GM21528 (cell line): ENCODE results near the gene MAPK4.
"Not testable (repeated sequence)": the region's sequence is repeated elsewhere in the genome, so short reads cannot be mapped to it uniquely, and the experiment has no call there.

Source experiments
- ATAC-seq: cut with Tn5 transposase; IDR thresholded peaks from one replicate; pipeline ENCODE4 v1.9.1; 2021; ENCODE audit warnings: mild to moderate bottlenecking, moderate library complexity; ENCODE audit not compliant: unreplicated experiment, low FRiP score

The MAPK4 gene

GRCh38 chr18:50573196-50573595, 13.3 kb downstream of the MAPK4 start:
- ATAC-seq, result not testable (repeated sequence)

DNA sequence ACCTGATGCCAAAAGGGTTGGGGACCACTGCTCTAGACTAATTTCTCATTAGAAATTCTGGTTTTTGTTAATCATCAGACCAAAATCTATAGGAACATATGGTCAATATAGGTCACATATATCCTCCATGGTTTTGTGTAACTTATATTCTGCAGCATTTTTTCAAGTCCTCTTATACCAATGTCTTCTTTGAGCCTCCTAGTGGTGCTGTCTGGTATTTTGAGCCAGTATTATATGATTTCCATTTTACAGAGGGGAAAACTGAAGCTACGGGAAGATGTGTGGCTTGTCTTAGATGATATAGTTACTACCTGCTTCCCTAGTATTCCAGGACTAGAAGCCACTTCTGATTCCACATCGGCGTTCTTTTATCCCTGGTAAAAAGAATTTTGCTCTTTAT, 13.8 kb downstream of the MAPK4 start:
- no peak for ATAC-seq

GRCh38 chr18:50578030-50578429, 18.1 kb downstream of the MAPK4 start:
- no peak for ATAC-seq

DNA sequence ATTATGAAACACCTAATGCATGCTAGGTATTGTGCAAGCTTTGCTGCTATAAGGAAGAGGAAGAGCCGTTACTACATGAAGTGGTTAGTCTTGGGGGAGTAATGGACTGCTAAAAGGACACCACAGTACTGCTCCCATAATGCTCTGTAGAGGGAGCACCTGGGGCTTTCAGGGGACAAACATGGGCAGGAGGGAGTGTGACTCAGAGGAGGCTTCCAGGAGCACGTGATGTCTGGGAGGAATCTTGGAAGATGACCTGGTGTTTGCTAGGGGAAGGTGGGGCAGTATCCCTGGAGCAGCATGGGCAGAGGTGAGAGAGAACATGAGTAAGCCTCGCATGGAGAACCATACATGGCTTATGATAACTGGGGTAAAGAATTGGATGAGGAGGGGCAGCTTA, 18.8 kb downstream of the MAPK4 start:
- ATAC-seq, result no peak

- no peak for ATAC-seq
Observed at GRCh38 chr18:50579061-50579774, 19.3 kb downstream of the MAPK4 start.

DNA sequence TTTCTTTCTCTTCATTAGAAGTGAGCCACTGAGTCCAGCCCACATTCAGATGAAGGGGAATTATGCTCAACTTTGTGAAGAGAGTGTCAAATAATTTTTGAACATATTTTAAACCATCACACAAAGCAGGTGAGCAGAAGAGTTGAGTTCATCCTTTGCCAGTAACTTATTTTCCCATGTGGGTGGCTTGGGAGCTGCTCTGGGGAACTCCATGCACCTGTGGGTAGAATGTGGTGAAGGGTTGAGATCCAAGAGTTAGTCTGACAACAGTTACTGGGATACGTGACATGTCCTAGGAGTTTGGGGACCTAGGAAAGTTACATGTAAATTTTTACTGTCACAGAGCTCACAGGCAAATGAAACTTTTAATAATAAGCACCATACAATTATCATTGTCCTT, 21.6 kb downstream of the MAPK4 start:
- ATAC-seq, result no peak

DNA sequence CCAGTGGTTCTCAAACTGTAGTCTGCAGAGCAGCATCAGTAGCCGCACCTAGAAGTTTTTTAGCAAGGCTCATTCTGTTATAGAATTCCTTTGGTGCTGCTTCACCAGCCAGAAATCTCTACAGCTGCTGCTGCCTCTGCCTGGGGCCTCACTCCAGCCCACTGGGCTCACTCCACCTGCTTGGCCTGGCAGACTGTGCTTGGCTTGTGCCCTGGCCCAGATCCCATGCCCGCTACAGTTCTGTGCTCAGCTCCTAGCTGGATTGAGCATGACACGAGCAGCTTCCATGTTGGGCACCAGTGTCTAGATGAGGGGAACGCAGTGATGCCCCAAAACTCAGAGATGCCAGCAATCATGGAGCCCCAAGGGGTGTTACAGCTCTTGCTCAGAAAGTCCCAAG, 22.6 kb downstream of the MAPK4 start:
- no peak for ATAC-seq

DNA sequence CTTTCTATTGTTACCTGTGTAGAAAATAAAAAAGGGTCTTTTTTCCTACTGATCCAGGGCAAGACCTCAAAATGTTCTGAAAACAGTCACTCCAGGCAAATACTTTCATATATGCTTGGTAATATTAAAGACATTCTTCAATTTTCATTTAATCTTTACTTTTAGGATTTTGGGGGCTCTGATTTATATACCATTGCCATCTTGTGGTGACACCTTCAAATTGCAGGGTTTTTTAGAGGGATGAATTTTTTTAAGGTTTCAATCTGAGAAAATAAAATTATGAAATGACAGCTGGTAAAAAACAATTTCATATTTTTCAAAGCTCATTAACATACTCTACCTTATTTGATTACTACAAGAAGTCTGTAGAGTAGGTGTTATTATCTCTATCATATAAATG, 26.8 kb downstream of the MAPK4 start:
- no peak for ATAC-seq

GRCh38 chr18:50590593-50590992, 30.7 kb downstream of the MAPK4 start:
- ATAC-seq, result no peak

GRCh38 chr18:50594012-50594411, 34.1 kb downstream of the MAPK4 start:
- no peak for ATAC-seq

DNA sequence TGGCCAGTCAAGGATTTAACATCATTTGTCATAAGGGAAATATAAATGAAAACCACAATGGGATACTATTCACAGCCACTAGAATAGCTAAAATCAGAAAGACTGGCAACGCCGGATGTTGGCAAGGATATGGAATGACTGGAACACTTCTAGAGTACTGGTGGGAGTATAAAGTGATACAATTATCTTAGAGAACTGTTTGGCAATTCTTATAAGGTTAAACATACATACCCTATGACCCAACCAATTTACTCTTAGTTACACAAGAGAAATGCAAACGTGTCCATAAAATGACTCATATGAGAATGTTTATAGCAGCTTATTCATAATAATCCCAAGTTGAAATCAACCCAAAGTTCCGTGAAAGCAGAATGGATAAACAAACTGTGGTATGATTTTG, 35.1 kb downstream of the MAPK4 start:
- ATAC-seq, result no peak

DNA sequence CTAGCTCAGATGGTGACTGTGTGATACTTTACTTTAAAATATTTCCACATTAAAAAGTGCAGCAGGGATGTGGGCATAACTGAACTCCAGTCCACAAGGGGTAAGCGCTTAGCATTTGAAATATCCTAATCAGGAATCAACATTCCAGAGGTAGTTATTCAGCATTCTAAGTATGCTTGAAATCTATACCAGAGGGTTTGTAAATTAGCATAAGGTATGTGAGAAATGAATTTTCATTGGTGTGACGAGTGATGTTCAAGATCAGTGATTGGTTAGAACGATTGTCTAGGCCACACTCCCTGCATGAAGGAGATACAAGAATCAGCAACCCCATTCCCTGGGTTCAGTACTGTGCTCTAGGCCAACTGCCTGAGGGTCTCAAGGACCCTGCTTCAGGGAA, 42.6 kb downstream of the MAPK4 start:
- no peak for ATAC-seq

- no peak for ATAC-seq
Observed at GRCh38 chr18:50606609-50607008, 46.7 kb downstream of the MAPK4 start.

GRCh38 chr18:50607378-50607926, 47.6 kb downstream of the MAPK4 start:
- no peak for ATAC-seq

DNA sequence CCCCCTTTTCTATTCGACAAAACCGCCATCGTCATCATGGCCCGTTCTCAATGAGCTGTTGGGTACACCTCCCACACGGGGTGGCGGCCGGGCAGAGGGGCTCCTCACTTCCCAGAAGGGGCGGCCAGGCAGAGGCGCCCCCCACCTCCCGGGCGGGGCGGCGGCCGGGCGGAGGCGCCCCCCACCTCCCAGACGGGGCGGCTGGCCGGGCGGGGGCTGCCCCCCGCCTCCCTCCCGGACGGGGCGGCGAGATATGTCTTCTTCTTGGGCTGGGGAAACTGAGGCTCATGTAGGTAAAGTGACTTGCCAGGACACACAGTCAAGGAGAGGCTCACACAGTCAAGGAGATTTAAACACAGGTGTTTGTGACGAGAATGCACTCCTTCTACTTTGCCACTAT, 49.3 kb downstream of the MAPK4 start:
- ATAC-seq, result not testable (repeated sequence)

- no peak for ATAC-seq
Observed at GRCh38 chr18:50610349-50610748, 50.5 kb downstream of the MAPK4 start.

GRCh38 chr18:50611529-50611941, 51.6 kb downstream of the MAPK4 start:
- no peak for ATAC-seq

GRCh38 chr18:50614838-50615237, 55.0 kb downstream of the MAPK4 start:
- ATAC-seq, result no peak

DNA sequence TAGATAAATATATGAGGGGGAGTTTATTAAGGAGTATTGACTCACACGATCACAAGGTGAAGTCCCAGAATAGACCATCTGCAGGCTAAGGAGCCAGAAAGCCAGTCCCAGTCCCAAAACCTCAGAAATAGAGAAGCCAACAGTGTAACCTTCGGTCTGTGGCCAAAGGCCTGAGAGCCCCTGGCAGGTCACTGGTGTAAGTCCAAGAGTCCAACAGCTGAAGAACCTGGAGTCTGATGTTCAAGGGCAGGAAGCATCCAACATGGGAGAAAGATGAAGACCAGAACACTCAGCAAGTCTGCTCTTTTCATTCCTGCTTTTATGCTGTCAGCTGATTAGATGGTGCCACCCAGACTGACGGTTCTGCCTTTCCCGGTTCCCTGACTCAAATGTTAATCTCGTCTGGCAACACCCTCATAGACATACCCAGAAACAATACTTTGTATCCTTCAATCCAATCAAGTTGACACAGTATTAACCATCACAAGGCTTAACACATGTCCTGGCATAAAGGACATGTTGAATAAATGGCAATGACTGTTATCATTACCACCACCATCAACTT, 56.7 kb downstream of the MAPK4 start:
- no peak for ATAC-seq

DNA sequence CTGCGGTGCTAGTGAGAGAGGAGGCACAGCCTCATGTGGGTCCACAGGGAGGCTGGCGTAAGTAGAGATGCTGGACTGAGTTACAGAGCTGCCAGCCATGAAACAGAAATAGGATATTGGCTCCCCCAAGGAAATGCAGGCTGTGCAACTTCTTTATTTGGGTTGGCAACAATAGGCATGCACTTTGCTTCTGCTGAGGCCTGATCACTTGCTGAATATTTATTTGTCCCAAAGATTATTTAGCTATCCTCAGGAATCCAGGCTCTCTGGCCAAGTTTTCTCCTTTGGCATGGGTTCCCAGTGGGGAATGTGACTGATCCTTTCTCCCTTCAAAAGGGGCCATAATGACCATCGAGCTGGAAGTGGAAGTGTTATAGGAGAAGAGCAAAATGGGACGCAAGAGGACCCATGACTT, 60.0 kb downstream of the MAPK4 start:
- no peak for ATAC-seq

- ATAC-seq, result no peak
Observed at GRCh38 chr18:50620319-50620718, 60.4 kb downstream of the MAPK4 start.

GRCh38 chr18:50621366-50621765, 61.5 kb downstream of the MAPK4 start:
- ATAC-seq, result no peak
